Measurements from ENCODE around the gene ZFR2.

DNA sequence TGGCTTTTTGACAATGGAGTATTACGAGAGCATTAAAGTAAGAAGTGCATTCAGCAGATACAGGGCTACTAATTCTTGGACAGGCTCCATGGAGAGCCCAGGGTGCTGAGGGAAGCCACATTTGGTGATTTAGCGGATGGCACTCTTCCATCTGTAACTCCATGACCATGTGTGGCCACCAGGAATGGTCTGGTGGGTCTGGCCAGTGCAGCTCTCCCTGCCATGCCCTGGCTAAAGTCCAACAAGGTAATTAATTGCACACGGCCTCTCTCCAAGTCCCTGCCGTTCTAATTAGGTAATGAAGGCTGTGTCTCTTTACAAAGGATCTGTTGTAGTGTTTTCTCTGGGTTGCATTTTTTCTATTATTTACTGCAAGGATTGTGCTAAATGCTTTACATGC lies 4.3 kb upstream of the ZFR2 start:
- TF ChIP-seq, protein P1, sequence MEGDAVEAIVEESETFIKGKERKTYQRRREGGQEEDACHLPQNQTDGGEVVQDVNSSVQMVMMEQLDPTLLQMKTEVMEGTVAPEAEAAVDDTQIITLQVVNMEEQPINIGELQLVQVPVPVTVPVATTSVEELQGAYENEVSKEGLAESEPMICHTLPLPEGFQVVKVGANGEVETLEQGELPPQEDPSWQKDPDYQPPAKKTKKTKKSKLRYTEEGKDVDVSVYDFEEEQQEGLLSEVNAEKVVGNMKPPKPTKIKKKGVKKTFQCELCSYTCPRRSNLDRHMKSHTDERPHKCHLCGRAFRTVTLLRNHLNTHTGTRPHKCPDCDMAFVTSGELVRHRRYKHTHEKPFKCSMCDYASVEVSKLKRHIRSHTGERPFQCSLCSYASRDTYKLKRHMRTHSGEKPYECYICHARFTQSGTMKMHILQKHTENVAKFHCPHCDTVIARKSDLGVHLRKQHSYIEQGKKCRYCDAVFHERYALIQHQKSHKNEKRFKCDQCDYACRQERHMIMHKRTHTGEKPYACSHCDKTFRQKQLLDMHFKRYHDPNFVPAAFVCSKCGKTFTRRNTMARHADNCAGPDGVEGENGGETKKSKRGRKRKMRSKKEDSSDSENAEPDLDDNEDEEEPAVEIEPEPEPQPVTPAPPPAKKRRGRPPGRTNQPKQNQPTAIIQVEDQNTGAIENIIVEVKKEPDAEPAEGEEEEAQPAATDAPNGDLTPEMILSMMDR (IDR thresholded peaks at IDR 0.05; ENCODE audit: borderline replicate concordance, extremely low read depth, low read length, poor library complexity, severe bottlenecking): no peak
- no peak for TF ChIP-seq EZH2 (IDR thresholded peaks at IDR 0.05; ENCODE audit: borderline replicate concordance, low read depth, low read length, severe bottlenecking)

Data from DND-41 (cell line).